GM19397 (cell line): Measurements from ENCODE around the gene RUNX1.
"Not testable (repeated sequence)": the region's sequence is repeated elsewhere in the genome, so short reads cannot be mapped to it uniquely, and the experiment has no call there.

Source experiments
- ATAC-seq: cut with Tn5 transposase; IDR thresholded peaks from one replicate; pipeline ENCODE4 v1.9.1; 2021; ENCODE audit warnings: mild to moderate bottlenecking, moderate library complexity; ENCODE audit not compliant: unreplicated experiment

The RUNX1 gene

GRCh38 chr21:34951868-34952267 is 97.2 kb downstream of the RUNX1 start:
- ATAC-seq: not testable (repeated sequence)

- no peak for ATAC-seq
Measured at GRCh38 chr21:34950980-34951379, 98.1 kb downstream of the RUNX1 start.

- ATAC-seq: no peak
Measured at GRCh38 chr21:34949499-34949898, 99.6 kb downstream of the RUNX1 start.

GRCh38 chr21:34949030-34949429 is 100.1 kb downstream of the RUNX1 start:
- no peak for ATAC-seq

GRCh38 chr21:34948157-34948556 is 100.9 kb downstream of the RUNX1 start:
- no peak for ATAC-seq

GRCh38 chr21:34946916-34947534 is 102.1 kb downstream of the RUNX1 start:
- no peak for ATAC-seq

- ATAC-seq: no peak
Measured at GRCh38 chr21:34946385-34946840, 102.7 kb downstream of the RUNX1 start.

GRCh38 chr21:34945288-34945687 is 103.8 kb downstream of the RUNX1 start:
- ATAC-seq: no peak

- ATAC-seq: no peak
Measured at GRCh38 chr21:34944015-34944755, 104.9 kb downstream of the RUNX1 start.

- ATAC-seq: no peak
Measured at GRCh38 chr21:34942911-34943310, 106.2 kb downstream of the RUNX1 start.

GRCh38 chr21:34941162-34941561 is 107.9 kb downstream of the RUNX1 start:
- ATAC-seq: no peak

- ATAC-seq: no peak
Measured at GRCh38 chr21:34939673-34940331, 109.3 kb downstream of the RUNX1 start.

GRCh38 chr21:34938089-34938764 is 110.9 kb downstream of the RUNX1 start:
- no peak for ATAC-seq

- ATAC-seq: no peak
Measured at GRCh38 chr21:34936883-34937563, 112.1 kb downstream of the RUNX1 start.

- ATAC-seq: no peak
Measured at GRCh38 chr21:34936371-34936789, 112.7 kb downstream of the RUNX1 start.

GRCh38 chr21:34935898-34936297 is 113.2 kb downstream of the RUNX1 start:
- no peak for ATAC-seq

GRCh38 chr21:34935452-34935851 is 113.7 kb downstream of the RUNX1 start:
- ATAC-seq: no peak

- no peak for ATAC-seq
Measured at GRCh38 chr21:34934350-34934749, 114.8 kb downstream of the RUNX1 start.

- no peak for ATAC-seq
Measured at GRCh38 chr21:34933609-34934335, 115.3 kb downstream of the RUNX1 start.

GRCh38 chr21:34932233-34932632 is 116.9 kb downstream of the RUNX1 start:
- no peak for ATAC-seq
